PC-9 (cell line): ENCODE results near the gene CADM1. TPM values are rescaled to one million over a fixed set of nuclear protein-coding genes. Genes with fewer than 3 reads are reported as not detected.

Experiments used
- BruUV-seq: library from RNA; stranded (reverse); fragments of 400-500 nt; replicated peaks from 2 replicates; lab custom pipeline; 2021; lab: Mats Ljungman, UMichigan
- CTCF ChIA-PET: fragments of 300-600 bp; sonication (Branson Sonifier 250); formaldehyde crosslinking; loops from one replicate; lab custom pipeline; 2022; ENCODE audit warnings: antibody characterized with exemption; lab: Charles Lee
- POLR2A ChIA-PET: fragments of 300-600 bp; sonication (Branson Sonifier 250); formaldehyde crosslinking; loops from one replicate; lab custom pipeline; 2022; ENCODE audit warnings: antibody characterized with exemption; ENCODE audit not compliant: unreplicated experiment; lab: Charles Lee
- DNase-seq, 2 experiments: peaks; one replicate each; pipeline versions ENCODE4 v3.0.0 to v3.0.0-alpha.2; 2015 to 2022; ENCODE audit warnings: mixed read lengths in 1 of 2
- H2AFZ ChIP-seq: fragments of 200-600 bp; sonication (generic); 2 replicates; pipeline ENCODE4 v1.8.1; 2017; ENCODE audit warnings: antibody characterized with exemption
- H3F3A ChIP-seq: fragments of 200-600 bp; sonication (generic); 2 replicates; pipeline ENCODE4 v1.8.1; 2017; ENCODE audit warnings: antibody characterized with exemption, mild to moderate bottlenecking, low read depth; ENCODE audit not compliant: insufficient read depth
- H3K27ac ChIP-seq: fragments of 200-600 bp; sonication (generic); 2 replicates; pipeline ENCODE4 v1.6.1; 2016; ENCODE audit warnings: mixed run types
- H3K27me3 ChIP-seq: fragments of 200-600 bp; sonication (generic); 2 replicates; pipeline ENCODE4 v1.6.1; 2016; ENCODE audit warnings: low read depth, mixed run types; ENCODE audit not compliant: insufficient read depth
- H3K36me3 ChIP-seq: fragments of 200-600 bp; sonication (generic); 2 replicates; pipeline ENCODE4 v1.6.1; 2016; ENCODE audit warnings: low read depth, mixed run types
- H3K4me1 ChIP-seq: fragments of 200-600 bp; sonication (generic); replicated peaks from 2 replicates; pipeline ENCODE4 v1.6.1; 2016; ENCODE audit warnings: mixed run types; ENCODE audit not compliant: insufficient read depth
- H3K4me2 ChIP-seq: fragments of 200-600 bp; sonication (generic); 2 replicates; pipeline ENCODE4 v1.6.1; 2017; ENCODE audit warnings: mixed run types
- H3K4me3 ChIP-seq: fragments of 200-600 bp; sonication (generic); 2 replicates; pipeline ENCODE4 v1.6.1; 2016; ENCODE audit warnings: mixed run types
- H3K79me2 ChIP-seq: fragments of 200-600 bp; sonication (generic); 2 replicates; pipeline ENCODE4 v1.6.1; 2017; ENCODE audit warnings: low read depth, mixed run types
- H3K9me2 ChIP-seq: fragments of 200-600 bp; sonication (generic); 2 replicates; pipeline ENCODE4 v1.8.1; 2017; ENCODE audit warnings: mild to moderate bottlenecking; ENCODE audit not compliant: insufficient read depth
- H3K9me3 ChIP-seq: fragments of 200-600 bp; sonication (generic); 2 replicates; pipeline ENCODE4 v1.8.1; 2016; ENCODE audit warnings: low read depth; ENCODE audit not compliant: insufficient read depth
- H4K20me1 ChIP-seq: fragments of 200-600 bp; sonication (generic); 2 replicates; pipeline ENCODE4 v1.8.1; 2017; ENCODE audit not compliant: insufficient read depth
- EZH2 ChIP-seq: fragments of 200-600 bp; sonication (generic); IDR thresholded peaks from 2 replicates; pipeline ENCODE4 v1.8.0; 2017; ENCODE audit warnings: antibody characterized with exemption, low read depth
- intact Hi-C: fragments of 100-400 bp; cut with micrococcal nuclease; formaldehyde crosslinking; loops from one replicate; pipeline ENCODE4 v1.10.0; 2022; ENCODE audit not compliant: unreplicated experiment
- total RNA-seq: library from RNA; stranded (reverse); gene quantifications from 2 replicates; pipeline ENCODE4 v1.2.3, GENCODE V29; 2021
- TF ChIP-seq, protein P1 (sequence below): fragments of 200-600 bp; sonication (generic); conservative IDR thresholded peaks from 2 replicates; pipeline ENCODE4 v1.6.1; 2017; ENCODE audit warnings: mixed run types, antibody characterized with exemption, mild to moderate bottlenecking, moderate library complexity

Gene CADM1
- total RNA-seq, 1 experiment from 2014 or later: not detected

DNA sequence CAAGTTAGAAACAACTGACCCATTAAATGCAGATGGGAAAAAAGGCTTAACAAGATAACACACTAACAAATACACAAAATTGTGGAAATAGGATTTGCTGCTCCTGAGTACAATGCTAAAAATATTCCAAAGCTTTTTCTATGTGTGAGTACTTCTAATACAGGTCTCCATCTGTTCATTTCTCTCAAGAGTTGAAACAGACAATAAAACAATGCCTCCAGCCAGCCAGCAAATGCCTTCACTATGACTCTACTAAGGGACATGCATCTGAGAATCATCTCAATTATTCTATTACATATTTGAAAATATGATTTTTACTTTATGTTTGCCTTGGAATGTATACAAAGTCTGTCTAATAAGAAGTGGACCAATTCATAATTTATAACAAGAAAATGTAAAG, 119.0 kb downstream of the CADM1 start:
- H4K20me1 ChIP-seq: no peaks in the 10 kb centered on the region; the same call in 1 of the 2 replicates
- no peaks in the 10 kb centered on the region for H3K9me2 ChIP-seq
- no peaks in the 10 kb centered on the region for H3F3A ChIP-seq
- no peaks in the 10 kb centered on the region for H3K27me3 ChIP-seq
- no peaks in the 10 kb centered on the region for H3K79me2 ChIP-seq
- intact Hi-C loops: no loop called here
- no peaks in the 10 kb centered on the region for H3K4me1 ChIP-seq
- no peaks in the 10 kb centered on the region for H3K9me3 ChIP-seq
- ChIA-PET POLR2A (no interaction called here), CTCF (no interaction called here)
- DNase-seq: no peak
- no peak overlapping the region for H2AFZ ChIP-seq
- H3K36me3 ChIP-seq: no peaks in the 10 kb centered on the region
- TF ChIP-seq EZH2: no peak
- TF ChIP-seq, protein P1, sequence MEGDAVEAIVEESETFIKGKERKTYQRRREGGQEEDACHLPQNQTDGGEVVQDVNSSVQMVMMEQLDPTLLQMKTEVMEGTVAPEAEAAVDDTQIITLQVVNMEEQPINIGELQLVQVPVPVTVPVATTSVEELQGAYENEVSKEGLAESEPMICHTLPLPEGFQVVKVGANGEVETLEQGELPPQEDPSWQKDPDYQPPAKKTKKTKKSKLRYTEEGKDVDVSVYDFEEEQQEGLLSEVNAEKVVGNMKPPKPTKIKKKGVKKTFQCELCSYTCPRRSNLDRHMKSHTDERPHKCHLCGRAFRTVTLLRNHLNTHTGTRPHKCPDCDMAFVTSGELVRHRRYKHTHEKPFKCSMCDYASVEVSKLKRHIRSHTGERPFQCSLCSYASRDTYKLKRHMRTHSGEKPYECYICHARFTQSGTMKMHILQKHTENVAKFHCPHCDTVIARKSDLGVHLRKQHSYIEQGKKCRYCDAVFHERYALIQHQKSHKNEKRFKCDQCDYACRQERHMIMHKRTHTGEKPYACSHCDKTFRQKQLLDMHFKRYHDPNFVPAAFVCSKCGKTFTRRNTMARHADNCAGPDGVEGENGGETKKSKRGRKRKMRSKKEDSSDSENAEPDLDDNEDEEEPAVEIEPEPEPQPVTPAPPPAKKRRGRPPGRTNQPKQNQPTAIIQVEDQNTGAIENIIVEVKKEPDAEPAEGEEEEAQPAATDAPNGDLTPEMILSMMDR: no peak
- no TSS peak for BruUV-seq
- H3K27ac ChIP-seq: no peak overlapping the region
- H3K4me2 ChIP-seq: no peak overlapping the region
- no peak overlapping the region for H3K4me3 ChIP-seq

DNA sequence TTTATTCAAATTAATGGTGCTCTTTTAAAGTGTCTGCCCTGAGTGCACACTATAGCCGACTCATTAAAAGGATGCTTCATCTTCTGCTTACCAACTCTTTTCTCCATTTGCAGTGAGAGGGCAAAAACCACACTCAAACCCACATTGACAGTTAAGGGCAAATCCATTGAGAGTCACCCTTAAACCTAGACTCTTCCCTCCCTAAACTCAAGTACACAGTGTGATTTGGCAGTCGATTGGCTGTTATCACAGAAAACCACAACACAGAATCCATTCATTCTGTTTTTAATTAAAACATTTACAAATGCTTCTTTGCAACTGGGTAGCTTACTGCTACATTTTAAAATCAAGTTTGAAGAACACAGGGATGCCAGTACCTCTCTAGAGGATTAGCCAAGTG, 120.0 kb downstream of the CADM1 start:
- ChIA-PET CTCF (no interaction called here), POLR2A (no interaction called here)
- no peak overlapping the region for H3K4me2 ChIP-seq
- no peak overlapping the region for H2AFZ ChIP-seq
- no peak overlapping the region for H3K4me3 ChIP-seq
- intact Hi-C loops: no loop called here
- H3K27me3 ChIP-seq: no peaks in the 10 kb centered on the region
- H3K27ac ChIP-seq: no peak overlapping the region
- TF ChIP-seq, protein P1: no peak
- no peak for TF ChIP-seq EZH2
- H3K36me3 ChIP-seq: no peaks in the 10 kb centered on the region
- H3K79me2 ChIP-seq: no peaks in the 10 kb centered on the region
- H4K20me1 ChIP-seq: no peaks in the 10 kb centered on the region; the same call in 1 of the 2 replicates
- no peaks in the 10 kb centered on the region for H3F3A ChIP-seq
- no TSS peak for BruUV-seq
- H3K9me2 ChIP-seq: no peaks in the 10 kb centered on the region
- H3K4me1 ChIP-seq: no peaks in the 10 kb centered on the region
- no peaks in the 10 kb centered on the region for H3K9me3 ChIP-seq
- no peak for DNase-seq

DNA sequence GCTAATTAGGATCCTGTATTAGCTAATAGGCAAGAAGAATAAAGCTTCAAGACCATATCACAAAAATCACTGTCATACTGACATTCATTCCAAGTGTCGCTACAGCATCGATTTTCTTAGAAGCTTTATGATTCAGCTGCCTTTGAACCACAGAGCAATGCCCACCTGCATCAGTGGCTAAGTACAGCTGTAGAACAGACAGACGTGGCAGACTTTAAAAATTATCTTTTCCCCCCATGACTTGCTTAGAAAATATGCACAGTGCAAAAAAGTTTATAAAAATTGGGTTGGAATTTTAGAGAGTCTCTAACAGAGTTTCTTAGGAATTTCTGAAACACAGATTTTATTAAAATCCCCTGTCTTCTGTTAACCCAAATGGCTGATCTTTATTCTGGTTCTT, 120.8 kb downstream of the CADM1 start:
- BruUV-seq: no TSS peak
- Histone ChIP-seq H3K4me3 (no peak overlapping the region), H3K9me2 (no peaks in the 10 kb centered on the region), H3K27me3 (no peaks in the 10 kb centered on the region), H3F3A (no peaks in the 10 kb centered on the region), H3K9me3 (no peaks in the 10 kb centered on the region), H3K36me3 (no peaks in the 10 kb centered on the region), H2AFZ (no peak overlapping the region), H3K4me2 (no peak overlapping the region), H3K4me1 (no peaks in the 10 kb centered on the region), H4K20me1 (no peaks in the 10 kb centered on the region; the same call in 1 of the 2 replicates), H3K79me2 (no peaks in the 10 kb centered on the region), H3K27ac (no peak overlapping the region)
- TF ChIP-seq, protein P1: no peak
- TF ChIP-seq EZH2: no peak
- intact Hi-C loops: no loop called here
- DNase-seq: no peak
- ChIA-PET CTCF (no interaction called here), POLR2A (no interaction called here)
